Psoas muscle (tissue), 8 donors: ENCODE data around the gene GLYAT. TPM values are rescaled to one million over a fixed set of nuclear protein-coding genes. Genes with fewer than 3 reads are reported as not detected.

Experiments used
- ATAC-seq, 4 donors: fragments of 200-7000 bp; cut with Tn5 transposase; one replicate each; pipeline ENCODE4 v1.9.1; 2020; ENCODE audit warnings: moderate library complexity in 3 of 4, mild to moderate bottlenecking in 2 of 4
- DNase-seq, 2 donors: peaks; one replicate each; pipeline ENCODE4 v3.0.0-alpha.2; 2020
- H3K27ac ChIP-seq: fragments of 200-600 bp; one replicate; pipeline ENCODE4 v1.8.0; 2022
- H3K27me3 ChIP-seq, 3 donors: fragments of 200-600 bp in 1 of 3; one replicate each; pipeline versions ENCODE4 v1.6.1 to v1.8.0; 2013 to 2022; ENCODE audit warnings: low read length in 2 of 3, mild to moderate bottlenecking in 2 of 3, moderate library complexity in 1 of 3; ENCODE audit not compliant: insufficient read depth in 3 of 3
- H3K36me3 ChIP-seq, 2 donors: fragments of 200-600 bp in 1 of 2; one replicate each; pipeline versions ENCODE4 v1.6.1 to v1.8.0; 2013 to 2022; ENCODE audit warnings: low read depth in 1 of 2, mild to moderate bottlenecking in 1 of 2, moderate library complexity in 1 of 2; ENCODE audit not compliant: insufficient read depth in 1 of 2
- H3K4me1 ChIP-seq: fragments of 200-600 bp; one replicate; pipeline ENCODE4 v1.8.0; 2022
- H3K4me3 ChIP-seq: fragments of 200-600 bp; one replicate; pipeline ENCODE4 v1.8.0; 2022; ENCODE audit warnings: mild to moderate bottlenecking
- H3K9me3 ChIP-seq: fragments of 200-600 bp; one replicate; pipeline ENCODE4 v1.8.0; 2022
- WGBS, 3 donors: extraction: QIAGEN DNeasy Blood & Tissue Kit; methylation state at CpG; one replicate each; pipeline versions ENCODE4 v1.1.6 to v1.1.7; 2013; 5-methylcytosine and 5-hydroxymethylcytosine counted together
- intact Hi-C, 2 donors: fragments of 100-400 bp; cut with DNase I; formaldehyde crosslinking; loops; one replicate each; pipeline versions ENCODE4 v1.11.0 to v1.14.2; 2022
- polyA plus RNA-seq, 3 donors: library from polyadenylated mRNA; stranded (reverse); fragments of 200-250 nt; gene quantifications; one replicate each; pipeline ENCODE4 v1.2.3, GENCODE V29; 2013
- total RNA-seq, 4 donors: library from RNA; stranded (reverse); fragmentation: NEBNext Ultra II Directional in 2 of 4; extraction: Animal tissue kit (Norgen Biotek cat#: 25700) in 2 of 4; gene quantifications; one replicate each; pipeline versions ENCODE4 v1.2.1 to v1.2.4, GENCODE V29; 2021 to 2023
- TF ChIP-seq, protein P1 (sequence below): fragments of 200-600 bp; IDR thresholded peaks from one replicate; pipeline ENCODE4 v1.8.0; 2022; ENCODE audit warnings: antibody characterized with exemption
- donor health status: healthy with polysubstance abuse.
- donor health status: DM: no; HTN: no; CAD: no; lungs with moderate emphysema.
- donor health status: Bipolar disorder and iron deficiency.
- donor health status: healthy.
- donor health status: DM: yes; HTN: yes; CAD: no.
- donor health status: DM: no; HTN: no; CAD: no.
- donor health status: DM: no; HTN: no; CAD: no.
- donor health status: DM: yes; HTN: yes; CAD: no.

Gene GLYAT
- total and polyA plus RNA-seq, 7 donors: 0.03 to 0.54 TPM; not detected in 5

DNA sequence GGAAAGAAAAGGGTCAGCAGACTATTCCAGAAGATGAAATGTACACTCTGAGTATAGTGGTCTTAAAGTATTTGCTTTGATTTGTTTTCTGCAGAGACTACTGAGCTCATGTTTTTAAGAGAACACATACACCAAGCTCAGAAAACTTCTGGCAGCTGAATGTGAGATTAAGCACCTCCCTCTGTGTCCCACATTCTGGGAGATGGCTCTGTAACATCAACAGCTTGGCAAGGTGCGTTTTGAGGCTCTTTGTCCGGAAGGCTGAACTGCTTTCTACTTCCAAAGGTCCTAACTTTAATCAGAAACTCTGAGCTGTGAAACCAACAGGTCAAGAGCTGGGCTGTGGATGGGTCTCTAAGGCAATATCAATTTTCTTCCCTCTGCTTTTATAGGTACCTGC, 36.4 kb upstream of the GLYAT start:
- intact Hi-C loops: no loop called here
- Histone ChIP-seq H3K4me3 (no peak overlapping the region), H3K4me1 (no peaks in the 10 kb centered on the region), H3K36me3 (no peaks in the 10 kb centered on the region), H3K27ac (no peak overlapping the region), H3K27me3 (no peaks in the 10 kb centered on the region), H3K9me3 (no peaks in the 10 kb centered on the region)
- TF ChIP-seq, protein P1, sequence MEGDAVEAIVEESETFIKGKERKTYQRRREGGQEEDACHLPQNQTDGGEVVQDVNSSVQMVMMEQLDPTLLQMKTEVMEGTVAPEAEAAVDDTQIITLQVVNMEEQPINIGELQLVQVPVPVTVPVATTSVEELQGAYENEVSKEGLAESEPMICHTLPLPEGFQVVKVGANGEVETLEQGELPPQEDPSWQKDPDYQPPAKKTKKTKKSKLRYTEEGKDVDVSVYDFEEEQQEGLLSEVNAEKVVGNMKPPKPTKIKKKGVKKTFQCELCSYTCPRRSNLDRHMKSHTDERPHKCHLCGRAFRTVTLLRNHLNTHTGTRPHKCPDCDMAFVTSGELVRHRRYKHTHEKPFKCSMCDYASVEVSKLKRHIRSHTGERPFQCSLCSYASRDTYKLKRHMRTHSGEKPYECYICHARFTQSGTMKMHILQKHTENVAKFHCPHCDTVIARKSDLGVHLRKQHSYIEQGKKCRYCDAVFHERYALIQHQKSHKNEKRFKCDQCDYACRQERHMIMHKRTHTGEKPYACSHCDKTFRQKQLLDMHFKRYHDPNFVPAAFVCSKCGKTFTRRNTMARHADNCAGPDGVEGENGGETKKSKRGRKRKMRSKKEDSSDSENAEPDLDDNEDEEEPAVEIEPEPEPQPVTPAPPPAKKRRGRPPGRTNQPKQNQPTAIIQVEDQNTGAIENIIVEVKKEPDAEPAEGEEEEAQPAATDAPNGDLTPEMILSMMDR: no peak
- 58 to 75% (median 60%) methylated on average over 2 of the region's 2 CpGs for WGBS, 3 donors
- ATAC-seq: no peak
- DNase-seq: no peak

DNA sequence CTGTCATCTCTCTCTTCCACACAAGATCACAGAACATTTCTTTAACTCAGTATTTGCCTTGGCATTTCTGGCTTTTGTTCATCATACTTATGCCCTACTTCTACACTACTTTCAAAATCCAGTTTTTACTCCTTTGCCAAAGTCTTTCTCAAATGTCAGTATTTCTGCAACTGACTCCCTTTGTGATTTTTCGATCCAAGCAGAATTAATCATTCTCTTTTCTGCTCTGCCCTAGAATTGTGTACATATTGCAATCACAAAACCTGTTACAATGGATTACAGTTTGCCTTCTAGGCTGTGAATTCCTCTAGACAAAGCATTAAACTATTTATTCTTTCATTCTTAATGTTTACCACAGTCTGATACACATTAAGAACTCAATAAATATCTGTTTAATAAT, 33.3 kb upstream of the GLYAT start:
- no peak for DNase-seq
- 59 to 68% (median 67%) methylated on average over 1 of the region's 1 CpG for WGBS, 3 donors
- no peaks in the 10 kb centered on the region for H3K4me1 ChIP-seq
- no peaks in the 10 kb centered on the region for H3K36me3 ChIP-seq
- no peaks in the 10 kb centered on the region for H3K27me3 ChIP-seq
- H3K9me3 ChIP-seq: no peaks in the 10 kb centered on the region
- H3K27ac ChIP-seq: no peak overlapping the region
- ATAC-seq: no peak
- intact Hi-C loops: no loop called here
- TF ChIP-seq, protein P1: no peak
- H3K4me3 ChIP-seq: no peak overlapping the region

DNA sequence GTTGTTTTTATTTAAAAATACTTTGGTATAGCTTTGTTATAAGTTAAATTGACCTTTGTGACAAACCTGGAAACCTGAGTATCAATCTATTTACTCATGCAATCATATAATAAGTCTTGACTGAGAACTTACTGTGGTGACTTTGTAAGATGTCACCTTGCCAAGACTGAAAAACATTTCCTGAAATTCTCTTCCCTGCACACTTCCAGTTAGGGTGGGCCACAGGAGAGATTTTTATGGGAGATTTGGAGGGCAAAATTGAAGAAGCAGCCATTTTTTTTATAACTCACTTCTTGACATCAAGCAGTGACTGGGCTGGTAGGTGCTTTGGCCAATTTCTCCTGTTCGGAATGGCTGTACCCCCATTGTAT, 31.4 kb upstream of the GLYAT start:
- ATAC-seq: no peak

DNA sequence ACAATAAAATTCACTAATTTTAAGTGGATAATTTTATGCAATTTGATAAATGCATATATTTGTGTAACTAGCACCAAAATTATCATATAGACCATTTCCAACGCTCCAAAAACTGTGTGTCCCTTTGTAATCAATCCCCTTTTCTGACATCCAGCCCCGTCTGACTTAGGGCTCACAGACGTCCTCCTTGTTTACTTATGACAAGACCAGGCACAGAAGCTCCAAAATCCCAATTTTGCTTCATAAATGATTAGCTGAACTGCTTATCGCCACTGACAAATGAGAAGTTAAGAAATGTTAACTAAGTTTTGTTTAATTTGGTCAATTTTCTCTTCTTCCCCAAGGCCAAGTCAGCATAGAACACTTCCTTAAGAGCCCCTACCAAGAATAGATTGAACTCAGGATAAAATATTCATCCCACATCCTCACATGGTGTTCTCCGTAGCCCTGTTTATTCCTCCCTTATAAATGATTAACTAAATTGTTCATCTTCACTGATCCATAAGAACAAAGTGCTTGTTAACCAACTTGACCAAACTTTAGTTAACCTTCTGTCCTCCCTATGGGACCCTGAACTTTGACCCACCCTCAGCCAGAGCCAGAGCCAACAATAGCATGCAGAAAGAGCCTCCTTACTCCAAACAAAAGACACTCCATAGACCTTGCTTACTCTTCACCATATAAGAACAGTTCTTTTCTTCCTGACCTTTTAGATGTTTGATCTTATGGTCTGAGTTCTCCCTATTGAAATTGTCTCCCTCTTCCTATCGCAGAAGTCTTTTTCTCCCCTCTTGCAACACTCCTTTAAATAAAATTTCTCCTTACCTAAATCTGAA, 30.8 kb upstream of the GLYAT start:
- H3K27me3 ChIP-seq: no peaks in the 10 kb centered on the region
- no peak overlapping the region for H3K27ac ChIP-seq
- H3K9me3 ChIP-seq: no peaks in the 10 kb centered on the region
- H3K4me1 ChIP-seq: no peaks in the 10 kb centered on the region
- H3K36me3 ChIP-seq: no peaks in the 10 kb centered on the region
- ATAC-seq (no peak), DNase-seq (no peak)
- TF ChIP-seq, protein P1: no peak
- H3K4me3 ChIP-seq: no peak overlapping the region
- WGBS, 3 donors: 65 to 71% (median 67%) methylated on average over 6 of the region's 6 CpGs
- intact Hi-C loops: no loop called here

More for the DNA sequence above, 31.4 kb upstream of the GLYAT start:
- DNase-seq: no peak
- intact Hi-C loops: no loop called here
- WGBS, 3 donors: 81 to 85% (median 82%) methylated on average over 1 of the region's 1 CpG
- H3K27ac ChIP-seq: no peak overlapping the region
- no peaks in the 10 kb centered on the region for H3K27me3 ChIP-seq
- H3K4me1 ChIP-seq: no peaks in the 10 kb centered on the region
- no peak overlapping the region for H3K4me3 ChIP-seq
- no peaks in the 10 kb centered on the region for H3K36me3 ChIP-seq
- TF ChIP-seq, protein P1: no peak
- no peaks in the 10 kb centered on the region for H3K9me3 ChIP-seq

DNA sequence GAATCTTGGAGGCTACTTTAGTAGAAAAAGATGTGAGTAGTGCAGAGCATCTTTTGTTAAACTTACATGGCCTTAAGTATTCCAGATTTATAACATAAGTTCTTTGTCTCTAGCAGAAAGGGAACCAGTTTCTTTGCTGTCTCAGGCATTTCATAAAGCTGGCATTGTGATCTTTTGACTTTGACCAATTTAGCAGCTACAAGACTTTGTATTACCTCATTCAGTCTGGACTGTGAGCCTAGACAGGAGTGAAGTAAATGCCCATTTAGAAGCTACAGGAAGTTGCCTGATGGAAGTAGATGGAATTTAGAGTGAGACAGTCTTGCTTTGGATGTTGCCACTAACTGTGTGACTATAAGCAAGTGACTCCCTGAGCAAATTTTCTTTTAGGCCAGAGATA, 25.7 kb upstream of the GLYAT start:
- ATAC-seq (no peak), DNase-seq (no peak)
- H3K9me3 ChIP-seq: no peaks in the 10 kb centered on the region
- H3K27me3 ChIP-seq: no peaks in the 10 kb centered on the region
- H3K36me3 ChIP-seq: no peaks in the 10 kb centered on the region
- H3K4me1 ChIP-seq: no peaks in the 10 kb centered on the region
- H3K4me3 ChIP-seq: no peak overlapping the region
- H3K27ac ChIP-seq: no peak overlapping the region
- TF ChIP-seq, protein P1: no peak
- intact Hi-C loops: no loop called here
